Transverse colon (tissue), 4 donors: ENCODE results near the gene PTPN4.

ENCODE experiments used
- EP300 ChIP-seq: sonication (generic); formaldehyde crosslinking; IDR thresholded peaks from one replicate; pipeline ENCODE4 v1.6.1; 2017; ENCODE audit warnings: antibody characterized with exemption, low read depth
- POLR2AphosphoS5 ChIP-seq, 3 donors: sonication (generic); formaldehyde crosslinking; IDR thresholded peaks; one replicate each; pipeline ENCODE4 v1.6.1; 2016; ENCODE audit warnings: antibody characterized with exemption in 3 of 3
- TF ChIP-seq, protein P1 (sequence below), 5 experiments: fragments of 200-600 bp in 3 of 5; fragments of 450-650 bp in 2 of 5; sonication (generic) in 3 of 5; IDR thresholded peaks; 1 replicate in 2 of 5; 2 replicates in 3 of 5; pipeline ENCODE4 v1.5.1; 2016 to 2017; ENCODE audit warnings: antibody characterized with exemption in 5 of 5, inconsistent platforms in 3 of 5, mild to moderate bottlenecking in 2 of 5, moderate library complexity in 1 of 5

DNA sequence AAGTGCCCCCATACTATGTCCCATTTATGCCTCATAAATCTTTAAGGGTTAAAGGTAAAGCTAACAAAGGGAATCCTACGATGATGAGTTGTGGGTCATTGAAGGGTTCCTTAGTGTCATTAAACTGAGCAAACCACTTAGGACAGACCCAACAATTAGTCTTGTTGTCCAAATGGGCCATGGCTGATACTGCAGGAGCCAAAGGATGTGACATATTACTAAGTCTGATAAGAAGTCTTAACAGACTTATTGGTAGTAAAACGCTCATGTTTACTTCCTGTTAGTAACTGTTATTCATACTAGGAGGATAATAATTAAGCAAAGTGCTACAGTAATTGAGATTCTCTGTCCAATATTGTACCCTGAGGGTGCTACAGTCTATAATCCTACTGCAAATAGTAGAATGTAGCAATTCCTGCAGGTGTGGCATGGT lies 96.8 kb downstream of the PTPN4 start:
- TF ChIP-seq, protein P1, sequence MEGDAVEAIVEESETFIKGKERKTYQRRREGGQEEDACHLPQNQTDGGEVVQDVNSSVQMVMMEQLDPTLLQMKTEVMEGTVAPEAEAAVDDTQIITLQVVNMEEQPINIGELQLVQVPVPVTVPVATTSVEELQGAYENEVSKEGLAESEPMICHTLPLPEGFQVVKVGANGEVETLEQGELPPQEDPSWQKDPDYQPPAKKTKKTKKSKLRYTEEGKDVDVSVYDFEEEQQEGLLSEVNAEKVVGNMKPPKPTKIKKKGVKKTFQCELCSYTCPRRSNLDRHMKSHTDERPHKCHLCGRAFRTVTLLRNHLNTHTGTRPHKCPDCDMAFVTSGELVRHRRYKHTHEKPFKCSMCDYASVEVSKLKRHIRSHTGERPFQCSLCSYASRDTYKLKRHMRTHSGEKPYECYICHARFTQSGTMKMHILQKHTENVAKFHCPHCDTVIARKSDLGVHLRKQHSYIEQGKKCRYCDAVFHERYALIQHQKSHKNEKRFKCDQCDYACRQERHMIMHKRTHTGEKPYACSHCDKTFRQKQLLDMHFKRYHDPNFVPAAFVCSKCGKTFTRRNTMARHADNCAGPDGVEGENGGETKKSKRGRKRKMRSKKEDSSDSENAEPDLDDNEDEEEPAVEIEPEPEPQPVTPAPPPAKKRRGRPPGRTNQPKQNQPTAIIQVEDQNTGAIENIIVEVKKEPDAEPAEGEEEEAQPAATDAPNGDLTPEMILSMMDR (IDR thresholded peaks at IDR 0.05) = no peak
- TF ChIP-seq POLR2AphosphoS5 (IDR thresholded peaks at IDR 0.05) (no peak), EP300 (no peak)
